ENCODE results near the gene SLC8A3.

SLC8A3 gene

GRCh38 chr14:70108419-70108818 lies 80.3 kb downstream of the SLC8A3 start:
- peaks cover 7% of the 10 kb centered on the region for H3K36me3 Mint-ChIP-seq (ENCODE audit: low read depth)
- no peak for TF ChIP-seq CTCF (IDR thresholded peaks at IDR 0.05)
- no peaks in the 10 kb centered on the region for H3K27me3 Mint-ChIP-seq (ENCODE audit: low read depth, poor library complexity)
- no peak overlapping the region for H3K4me3 Mint-ChIP-seq
- no peaks in the 10 kb centered on the region for H3K9me3 Mint-ChIP-seq
- no peak for DNase-seq
- no peak overlapping the region for H3K27ac Mint-ChIP-seq
- no peaks in the 10 kb centered on the region for H3K4me1 Mint-ChIP-seq

DNA sequence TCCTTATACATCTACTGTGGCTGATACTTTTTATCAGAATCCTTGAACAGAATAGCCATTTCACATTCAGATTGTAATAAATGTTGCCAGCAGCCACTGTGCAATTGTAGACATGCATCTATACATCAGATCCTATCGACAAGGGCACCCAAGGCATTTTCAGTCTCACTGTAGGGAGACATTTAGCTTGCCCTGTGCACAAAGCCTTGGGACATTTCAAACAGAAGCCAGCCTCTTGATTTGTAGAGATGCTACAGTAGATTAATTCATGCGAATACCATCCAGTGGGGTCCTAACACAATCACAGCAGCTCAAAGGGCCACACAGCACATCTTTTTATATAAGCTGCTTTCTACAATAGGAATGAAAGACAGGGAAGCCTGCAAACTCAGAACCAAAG lies 81.4 kb downstream of the SLC8A3 start:
- Mint-ChIP-seq H3K27me3 (ENCODE audit: low read depth, poor library complexity) (no peaks in the 10 kb centered on the region), H3K9me3 (no peaks in the 10 kb centered on the region), H3K4me3 (no peak overlapping the region), H3K36me3 (ENCODE audit: low read depth) (peaks cover 7% of the 10 kb centered on the region), H3K4me1 (no peaks in the 10 kb centered on the region), H3K27ac (no peak overlapping the region)
- no peak for TF ChIP-seq CTCF (IDR thresholded peaks at IDR 0.05)
- no peak for DNase-seq

- H3K9me3 Mint-ChIP-seq, result no peaks in the 10 kb centered on the region
- H3K27ac Mint-ChIP-seq, result no peak overlapping the region
- H3K36me3 Mint-ChIP-seq (ENCODE audit: low read depth), result no peaks in the 10 kb centered on the region
- H3K4me1 Mint-ChIP-seq, result peaks cover 22% of the 10 kb centered on the region
- no peak for DNase-seq
- no peak for TF ChIP-seq CTCF (IDR thresholded peaks at IDR 0.05)
- no peak overlapping the region for H3K4me3 Mint-ChIP-seq
- H3K27me3 Mint-ChIP-seq (ENCODE audit: low read depth, poor library complexity), result no peaks in the 10 kb centered on the region
Measured at GRCh38 chr14:70100071-70100470, 88.7 kb downstream of the SLC8A3 start.

DNA sequence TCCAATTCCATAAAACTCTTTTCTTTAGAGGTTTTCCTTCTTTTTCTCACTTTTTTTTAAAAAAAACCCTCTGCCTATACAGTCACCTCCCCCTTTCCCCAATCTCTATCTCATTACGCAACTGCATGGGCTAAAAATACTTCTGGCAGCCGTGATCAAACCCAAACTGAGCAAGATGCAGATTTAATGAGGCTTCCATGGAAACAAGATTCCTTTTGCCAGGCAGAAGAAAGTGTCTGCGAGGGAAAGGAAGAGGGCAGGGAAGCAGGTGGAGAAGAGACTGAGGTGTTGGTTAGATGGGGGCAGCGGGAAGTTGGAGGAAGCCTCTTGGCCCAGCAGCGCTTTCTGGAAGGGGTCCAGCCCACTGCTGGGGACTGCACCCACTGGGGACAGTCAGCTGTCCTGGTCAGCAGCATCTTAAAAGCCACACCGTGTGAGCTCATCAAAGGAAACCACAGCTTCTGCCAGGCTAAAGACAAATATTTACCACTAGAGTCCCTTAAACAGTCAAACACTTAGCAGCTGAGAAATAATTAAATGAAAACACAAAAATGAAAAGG lies 90.4 kb downstream of the SLC8A3 start:
- Mint-ChIP-seq H3K4me3 (no peak overlapping the region), H3K36me3 (ENCODE audit: low read depth) (no peaks in the 10 kb centered on the region)

GRCh38 chr14:70097576-70098249 lies 91.0 kb downstream of the SLC8A3 start:
- no peak for TF ChIP-seq CTCF (IDR thresholded peaks at IDR 0.05)
- Mint-ChIP-seq H3K9me3 (no peaks in the 10 kb centered on the region), H3K4me1 (peaks cover 22% of the 10 kb centered on the region), H3K27ac (no peak overlapping the region), H3K36me3 (ENCODE audit: low read depth) (no peaks in the 10 kb centered on the region), H3K27me3 (ENCODE audit: low read depth, poor library complexity) (no peaks in the 10 kb centered on the region), H3K4me3 (no peak overlapping the region)
- peak; percentile 6 for DNase-seq

More for the DNA sequence above, 90.4 kb downstream of the SLC8A3 start:
- Mint-ChIP-seq H3K27me3 (ENCODE audit: low read depth, poor library complexity) (no peaks in the 10 kb centered on the region), H3K27ac (no peak overlapping the region), H3K9me3 (no peaks in the 10 kb centered on the region), H3K4me1 (peaks cover 22% of the 10 kb centered on the region)
- DNase-seq, result no peak
- TF ChIP-seq CTCF (IDR thresholded peaks at IDR 0.05), result no peak

DNA sequence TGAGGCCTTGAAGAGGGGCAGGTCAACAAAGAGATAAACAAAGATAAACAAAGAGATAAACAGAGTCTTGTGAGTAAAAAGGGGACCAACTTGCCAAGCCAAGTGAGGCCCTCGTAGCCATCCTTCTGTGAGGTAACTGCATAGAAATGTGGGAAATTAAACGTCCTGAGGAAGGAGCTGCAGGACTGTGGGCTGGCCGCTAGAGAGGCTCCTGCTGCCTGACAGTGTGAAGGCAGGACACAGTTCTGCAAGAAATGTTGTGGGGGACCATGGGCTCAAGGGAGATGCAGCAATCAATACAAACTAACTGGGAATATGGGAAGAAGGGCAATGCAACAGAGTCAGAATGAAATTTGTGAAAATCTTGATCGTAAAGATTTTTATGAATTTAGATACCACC lies 91.9 kb downstream of the SLC8A3 start:
- H3K27me3 Mint-ChIP-seq (ENCODE audit: low read depth, poor library complexity), result no peaks in the 10 kb centered on the region
- TF ChIP-seq CTCF (IDR thresholded peaks at IDR 0.05), result peak; percentile 57
- no peak overlapping the region for H3K27ac Mint-ChIP-seq
- no peaks in the 10 kb centered on the region for H3K9me3 Mint-ChIP-seq
- peaks cover 22% of the 10 kb centered on the region for H3K4me1 Mint-ChIP-seq
- H3K36me3 Mint-ChIP-seq (ENCODE audit: low read depth), result peaks cover 4% of the 10 kb centered on the region
- peak; percentile 39 for DNase-seq
- no peak overlapping the region for H3K4me3 Mint-ChIP-seq

All from nephron progenitor cell (in vitro differentiated cells).